Activated effector memory CD4-positive, alpha-beta T cell treated with anti-CD3 and anti-CD28 coated beads, Interleukin-2, amount 50 U/mL, for 16 hours (primary cell): Measurements from ENCODE around the gene KRT13.

ENCODE experiments used
- DNase-seq: peaks from one replicate; pipeline ENCODE4 v3.0.0-alpha.2; 2020

KRT13 gene

DNA sequence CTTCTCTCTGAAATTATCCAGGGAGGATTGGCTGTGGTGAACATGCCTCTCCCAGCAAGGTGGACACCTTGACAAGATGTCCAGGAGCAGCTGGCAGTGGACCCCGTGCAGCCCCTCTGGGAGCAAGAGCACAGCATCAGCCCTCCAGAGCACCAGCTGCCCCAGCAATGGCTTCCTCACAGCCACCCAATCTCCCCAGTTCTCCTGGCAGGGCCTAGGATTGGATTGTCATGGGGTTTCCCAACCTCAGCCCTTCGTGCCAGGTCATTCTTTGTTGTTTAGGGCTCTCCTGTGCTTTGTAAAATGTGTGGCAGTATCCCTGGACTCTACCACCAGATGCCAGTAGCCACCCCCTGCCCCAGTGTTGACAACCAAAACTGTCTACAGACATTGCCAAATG is 13.9 kb downstream of the KRT13 start:
- DNase-seq, result no peak

DNA sequence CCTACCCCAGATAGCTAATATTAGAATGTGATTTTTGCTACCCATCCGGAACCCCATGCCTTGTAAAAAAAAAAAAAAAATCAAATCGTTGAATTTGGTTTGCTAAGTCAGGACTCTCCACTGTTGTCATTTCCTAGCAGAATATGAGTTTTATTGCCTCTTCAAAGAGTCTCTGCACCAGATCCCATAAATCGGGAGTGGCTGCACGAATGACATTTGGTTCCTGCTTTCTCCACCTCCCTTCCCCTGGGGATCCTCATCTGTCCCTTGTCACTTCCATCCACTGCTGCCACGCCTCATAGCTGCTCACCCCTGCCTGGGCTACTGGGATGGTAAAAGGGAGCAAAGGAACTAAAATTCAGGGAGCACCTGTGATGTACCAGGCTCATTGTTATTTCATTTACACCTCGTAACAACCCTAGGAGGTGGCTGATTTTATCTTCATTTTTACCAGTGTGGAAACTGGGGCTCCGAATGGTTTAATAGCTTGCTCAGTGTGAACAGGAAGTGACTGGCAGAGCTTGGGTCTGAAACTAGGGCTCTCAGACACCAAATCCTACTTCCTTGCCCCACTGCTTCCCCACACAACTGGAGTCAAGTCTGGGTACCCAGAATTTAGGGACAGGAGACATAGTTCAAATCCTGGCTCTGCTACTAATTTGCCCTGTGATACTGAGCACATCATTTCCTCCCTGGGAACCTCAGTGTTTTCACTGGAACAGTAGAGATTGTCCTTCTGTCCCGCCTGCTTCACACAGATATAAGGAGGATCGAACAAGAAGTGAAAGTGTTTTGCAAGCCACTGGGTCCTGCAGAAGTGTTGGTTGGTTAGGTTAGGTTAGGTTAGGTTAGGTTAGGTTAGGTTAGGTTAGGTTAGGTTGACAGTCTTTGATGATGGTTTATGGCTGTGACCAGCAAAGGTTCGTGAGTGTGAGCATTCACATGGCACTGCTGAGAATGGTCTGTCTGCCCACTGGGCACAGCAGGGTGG is 15.1 kb downstream of the KRT13 start:
- no peak for DNase-seq

DNA sequence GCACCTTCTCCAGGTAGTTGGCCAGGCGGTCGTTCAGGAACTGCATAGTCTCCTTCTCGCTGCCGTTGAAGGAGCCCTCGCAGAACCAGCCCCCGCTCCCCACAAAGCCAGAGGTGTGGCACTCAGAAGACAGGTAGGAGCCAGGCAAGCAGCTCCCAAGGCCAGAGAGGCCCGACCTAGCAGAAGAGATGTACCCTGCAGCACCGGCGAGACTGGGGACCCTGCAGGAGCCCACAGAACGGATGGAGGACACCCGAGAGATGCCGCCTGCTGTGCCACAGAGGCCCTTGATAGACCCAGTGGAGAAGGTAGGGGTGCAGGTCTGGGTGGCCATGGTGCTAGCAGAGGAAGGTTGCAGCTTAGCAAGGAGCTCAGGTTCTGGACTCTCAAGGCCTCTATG is 15.9 kb downstream of the KRT13 start, which contains the start of gene KRT36:
Gene KRT36, minus strand, starts transcription at position 380 of the 400 bp plus-strand sequence. Its CDS starts 46 bp downstream, at position 334.
- no peak for DNase-seq

DNA sequence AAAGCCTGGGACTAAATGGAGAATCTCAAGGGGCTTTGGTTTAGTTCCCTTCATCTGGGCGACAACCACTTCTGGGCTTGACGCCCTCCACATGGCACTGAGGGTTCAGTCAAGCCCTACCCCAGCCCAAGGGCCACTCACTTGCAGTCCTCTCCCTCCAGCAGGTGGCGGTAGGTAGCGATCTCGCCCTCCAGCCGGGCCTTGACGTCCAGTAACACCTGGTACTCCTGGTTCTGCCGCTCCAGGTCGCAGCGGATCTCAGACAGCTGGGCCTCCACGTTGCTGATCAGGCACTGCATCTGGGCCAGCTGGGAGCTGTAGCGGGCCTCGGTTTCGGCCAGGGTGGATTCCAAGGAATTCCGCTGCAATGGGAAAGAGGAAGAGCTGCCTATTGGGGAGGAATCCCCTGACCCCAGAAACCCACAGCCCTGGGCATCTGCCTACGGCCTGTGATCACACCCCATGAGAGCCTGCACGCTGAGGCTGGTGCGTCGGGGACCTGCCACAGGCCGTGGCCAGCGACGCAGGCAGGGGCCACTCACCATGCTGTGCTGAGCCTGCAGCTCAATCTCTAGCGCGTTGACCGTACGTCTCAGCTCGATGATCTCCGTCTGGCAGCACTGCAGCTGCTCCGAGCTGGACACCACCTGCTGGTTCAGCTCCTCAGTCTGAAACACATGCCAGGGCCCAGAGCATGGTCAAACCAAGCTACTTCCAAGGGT is 18.4 kb downstream of the KRT13 start:
- DNase-seq, result peak; percentile 72

DNA sequence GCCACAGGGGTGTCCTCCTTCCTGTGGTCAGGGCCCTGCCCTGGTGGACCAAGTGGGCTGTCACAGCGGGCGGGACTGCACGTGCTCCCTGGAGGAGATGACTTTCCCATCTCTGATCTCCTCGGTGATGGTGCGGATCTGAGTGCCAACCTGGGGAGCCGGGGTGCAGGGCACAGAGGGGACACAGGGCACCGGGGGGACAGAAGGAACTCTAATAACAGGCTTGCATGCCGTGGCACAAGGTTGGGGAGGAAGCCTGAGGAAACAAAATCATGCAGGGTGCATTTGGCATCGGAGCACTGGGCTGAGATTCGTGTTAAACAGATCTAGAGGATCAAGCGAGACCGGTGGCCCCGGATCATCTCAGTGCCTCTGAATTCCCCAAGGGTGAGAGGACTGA is 19.1 kb downstream of the KRT13 start:
- no peak for DNase-seq

DNA sequence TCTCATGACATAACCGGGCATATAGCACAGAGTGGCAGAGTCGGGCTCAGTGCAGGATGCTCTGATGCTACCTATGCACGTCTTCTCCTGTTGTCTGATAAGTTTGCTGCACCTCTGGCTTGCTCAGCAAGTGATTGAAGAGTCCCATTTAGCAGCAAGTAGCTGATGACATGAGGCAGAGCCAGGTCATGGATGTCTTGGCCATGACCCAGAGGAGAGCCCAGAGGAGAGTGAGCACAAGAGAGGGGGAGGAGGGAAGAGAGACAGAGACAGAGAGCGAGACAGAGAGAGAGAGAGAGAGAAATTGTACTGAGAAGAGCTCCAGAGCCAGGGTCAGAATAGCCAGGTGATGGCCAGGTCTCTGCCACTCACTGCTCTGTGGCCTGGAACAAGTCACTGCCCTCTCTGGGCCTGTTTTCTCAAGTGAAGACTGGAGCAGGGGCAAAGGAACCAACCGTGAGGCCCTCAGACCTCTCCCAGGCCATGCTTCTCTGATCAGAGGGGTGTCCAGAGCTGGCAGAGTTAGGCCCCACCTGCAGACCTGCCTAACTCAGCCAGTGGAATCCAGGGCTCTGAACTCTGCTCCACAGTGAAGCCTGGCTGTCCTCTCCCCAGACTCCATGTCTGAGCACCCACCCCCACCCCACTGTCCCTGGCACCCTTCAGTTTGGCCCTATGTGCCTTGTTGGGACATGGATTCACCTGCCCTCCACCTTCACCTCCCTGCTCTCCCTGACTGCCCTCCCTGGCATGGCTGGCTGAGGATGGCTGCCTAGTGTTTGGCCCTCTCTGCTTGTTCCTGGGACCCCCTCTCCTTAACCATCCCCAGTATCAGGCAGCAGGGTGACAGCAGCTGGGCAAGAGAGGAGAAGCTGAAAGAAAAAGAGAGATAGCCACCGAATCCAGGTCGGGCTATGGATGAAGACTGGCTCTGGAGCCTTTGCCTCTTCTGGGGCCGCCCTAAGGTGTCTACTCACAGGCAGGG is 20.2 kb downstream of the KRT13 start:
- DNase-seq, result no peak

DNA sequence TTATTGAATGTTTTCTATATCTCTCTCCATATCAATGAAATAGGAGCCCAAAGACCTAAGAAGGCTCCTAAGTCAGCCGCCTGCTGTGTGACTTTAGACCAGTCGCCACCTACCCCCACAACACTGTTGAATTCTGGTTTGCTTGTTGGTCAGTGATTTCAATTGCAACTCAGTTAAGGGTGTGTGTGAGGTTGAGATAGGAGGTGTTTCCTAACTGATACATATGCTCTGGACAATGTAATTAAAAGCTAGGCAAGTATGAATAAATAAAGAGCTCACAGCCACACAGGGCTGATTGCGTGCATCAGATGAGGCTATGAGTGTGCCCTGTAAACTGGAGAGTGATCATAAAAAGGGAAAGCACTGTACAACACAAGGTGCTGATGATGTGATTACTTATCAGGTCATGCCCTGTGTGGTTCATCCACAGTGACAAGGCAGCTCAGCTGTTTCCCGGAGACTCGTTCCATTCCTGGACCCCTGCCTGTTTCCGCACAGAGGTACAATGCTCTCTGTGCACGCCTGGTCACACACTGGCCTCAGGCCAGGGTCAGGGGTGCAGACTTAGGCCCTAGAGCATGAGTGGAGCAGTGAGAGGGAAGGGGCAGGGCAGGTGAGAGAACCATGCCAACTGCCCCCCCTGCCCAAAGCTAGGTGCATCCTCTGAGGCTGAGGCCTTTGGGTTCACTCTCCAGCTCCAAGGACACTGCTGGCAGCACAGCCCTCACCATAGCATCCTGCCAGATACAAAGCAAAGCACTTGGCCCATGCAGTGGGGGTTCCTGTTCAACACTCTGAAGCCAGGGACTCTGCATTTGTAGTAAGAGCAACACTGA is 21.2 kb downstream of the KRT13 start:
- no peak for DNase-seq

DNA sequence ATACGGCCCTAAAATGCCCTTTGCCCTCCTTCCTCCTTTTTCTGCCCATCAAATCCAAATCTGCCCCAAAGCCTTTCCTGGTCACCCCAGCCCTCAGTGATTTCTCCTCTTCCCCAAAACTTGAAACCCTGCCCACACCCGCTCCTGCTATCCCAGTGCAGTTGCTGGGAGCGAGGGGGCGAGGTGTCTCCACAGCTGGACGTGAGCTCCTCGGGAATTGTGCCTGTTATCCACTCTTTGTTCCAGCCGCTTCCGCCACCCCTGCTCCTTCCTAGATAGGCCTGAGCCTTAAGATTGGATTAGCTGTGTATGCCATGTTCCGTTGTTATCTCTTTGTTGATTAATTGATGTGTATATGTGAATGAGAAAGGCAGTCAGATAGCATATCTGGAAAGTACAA is 21.9 kb downstream of the KRT13 start:
- no peak for DNase-seq

DNA sequence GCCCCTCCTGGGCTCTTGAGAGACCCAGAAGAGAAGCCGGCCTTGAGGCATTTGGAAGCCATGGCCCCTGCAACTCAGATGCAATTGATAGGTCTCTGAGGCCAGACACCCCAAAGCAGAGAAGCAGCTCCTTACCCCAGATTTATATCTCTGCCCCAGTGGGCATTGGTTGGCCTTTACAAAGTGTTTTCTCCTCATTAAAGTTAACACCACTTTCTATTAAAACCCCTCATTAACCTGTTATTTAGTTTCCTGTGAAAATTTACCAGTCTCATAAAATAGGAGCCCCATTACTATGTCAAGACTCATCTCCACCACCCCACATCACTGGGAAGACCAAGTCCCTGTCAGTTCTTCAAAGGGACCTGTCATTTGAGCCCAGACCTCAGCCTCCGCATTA is 24.4 kb downstream of the KRT13 start, which contains the start of gene KRT35:
Gene KRT35, minus strand, starts transcription at position 116 of the 400 bp plus-strand sequence. Its CDS starts 54 bp downstream, at position 62.
- no peak for DNase-seq

DNA sequence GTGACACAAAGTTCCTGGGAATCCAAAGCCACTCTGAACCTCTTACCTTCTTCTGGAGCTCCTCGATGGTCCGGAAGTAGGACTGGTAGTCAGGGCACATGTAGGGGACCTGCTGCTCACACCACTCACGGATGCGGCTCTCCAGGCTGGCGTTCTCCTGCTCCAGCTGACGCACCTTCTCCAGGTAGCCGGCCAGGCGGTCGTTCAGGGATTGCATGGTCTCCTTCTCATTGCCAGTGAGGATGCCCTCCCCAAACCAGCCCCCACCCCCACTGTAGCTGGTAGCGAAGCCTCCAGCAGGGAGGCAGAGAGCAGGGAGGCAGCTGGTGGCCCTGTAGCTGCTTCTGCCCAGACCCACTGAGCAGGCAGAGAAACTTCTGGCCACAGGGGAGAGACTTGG is 24.8 kb downstream of the KRT13 start:
- no peak for DNase-seq

DNA sequence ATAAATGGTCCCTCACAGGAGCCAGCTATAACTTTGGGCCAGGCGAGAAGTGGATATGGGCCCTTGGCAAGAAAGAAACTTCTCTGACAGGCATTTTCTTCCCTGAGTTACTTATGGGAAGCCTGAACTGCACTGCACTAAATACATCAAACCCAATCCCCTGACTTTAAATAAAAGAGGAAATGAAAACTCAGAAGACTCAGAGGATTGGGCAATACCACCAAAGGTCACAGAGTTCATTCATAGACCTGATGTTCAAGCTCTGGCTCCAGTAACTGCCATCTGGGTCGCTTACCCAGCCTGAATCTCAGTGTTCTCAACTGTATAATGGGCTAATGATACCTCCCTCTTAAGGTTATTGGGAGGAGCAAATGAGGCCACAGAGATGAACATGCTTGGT is 25.3 kb downstream of the KRT13 start:
- DNase-seq, result no peak

DNA sequence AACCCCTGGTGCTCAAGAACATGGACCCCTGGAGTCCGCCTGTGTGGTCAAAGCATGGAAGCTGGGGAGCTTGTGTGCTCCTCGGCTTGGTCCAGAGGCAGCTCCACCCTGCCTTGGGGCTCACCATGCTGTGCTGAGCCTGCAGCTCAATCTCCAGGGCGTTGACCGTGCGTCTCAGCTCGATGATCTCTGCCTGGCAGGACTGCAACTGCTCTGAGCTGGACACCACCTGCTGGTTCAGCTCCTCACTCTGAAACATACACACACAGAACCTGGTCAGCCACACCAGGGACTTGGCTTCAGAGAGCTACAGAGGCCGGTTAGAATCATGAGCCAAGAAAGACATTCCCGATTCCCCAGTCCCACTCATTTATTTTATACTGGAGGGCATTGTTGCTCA is 27.2 kb downstream of the KRT13 start:
- DNase-seq, result no peak

DNA sequence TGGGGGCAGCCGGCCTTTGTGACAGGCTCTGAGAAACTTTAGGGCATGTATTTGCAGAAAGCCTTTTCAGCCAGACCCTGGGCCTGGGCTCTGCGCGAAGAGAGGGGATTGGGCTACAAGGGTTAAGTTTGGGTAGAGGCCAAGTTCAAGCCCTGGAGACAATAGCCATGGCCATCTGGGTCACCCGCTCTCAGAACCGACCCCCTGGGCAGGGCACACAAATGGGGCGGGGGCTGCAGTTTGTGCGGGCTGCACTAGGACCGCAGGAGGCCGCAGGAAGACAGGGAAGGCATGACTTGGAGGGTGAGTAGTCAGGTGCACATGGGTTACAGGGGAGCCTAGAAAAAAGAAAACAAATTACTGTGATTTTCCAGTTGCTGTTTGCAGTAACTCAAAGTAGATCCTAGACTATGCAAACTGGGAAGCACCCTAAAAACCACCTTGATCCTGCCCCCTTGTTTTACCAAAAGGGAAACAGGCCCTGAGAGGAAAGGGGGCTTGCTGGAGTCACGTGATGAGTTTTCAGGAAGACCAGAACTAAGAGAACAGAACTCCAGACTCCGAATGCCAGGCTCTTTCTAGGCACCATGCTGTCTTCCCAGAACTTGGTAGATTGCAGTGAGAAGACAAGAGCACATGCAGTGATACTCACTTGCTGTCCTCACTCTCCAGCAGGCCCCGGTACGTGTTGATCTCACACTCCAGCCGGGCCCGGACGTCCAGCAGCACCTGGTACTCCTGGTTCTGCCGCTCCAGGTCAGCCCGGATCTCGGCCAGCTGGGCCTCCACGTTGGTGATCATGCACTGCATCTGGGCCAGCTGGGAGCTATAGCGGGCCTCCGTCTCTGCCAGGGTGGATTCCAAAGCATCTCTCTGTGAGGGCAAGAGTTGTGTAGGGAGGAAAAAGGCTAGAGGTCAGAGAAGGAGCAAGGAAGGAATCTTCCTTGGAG is 28.3 kb downstream of the KRT13 start:
- no peak for DNase-seq

DNA sequence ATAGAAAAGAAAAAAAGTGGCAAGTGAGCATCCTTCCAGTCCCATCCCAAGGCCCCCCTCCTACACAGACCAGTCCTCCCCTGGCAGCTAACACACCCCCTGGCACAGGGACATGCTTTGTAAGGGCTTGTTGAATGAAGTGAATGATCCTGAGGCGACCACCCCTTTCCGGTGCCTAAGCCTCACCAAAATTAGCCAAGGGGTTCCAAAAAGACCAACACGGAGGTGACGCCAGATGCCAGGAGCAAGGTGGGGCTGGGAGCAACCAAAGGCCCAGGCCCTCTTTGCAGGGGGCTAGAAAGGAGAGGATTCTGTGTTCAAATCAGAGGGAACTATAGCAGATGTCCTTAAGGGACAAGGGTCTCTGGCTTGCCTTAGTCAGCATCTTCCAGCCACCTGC is 30.0 kb downstream of the KRT13 start:
- DNase-seq, result no peak

DNA sequence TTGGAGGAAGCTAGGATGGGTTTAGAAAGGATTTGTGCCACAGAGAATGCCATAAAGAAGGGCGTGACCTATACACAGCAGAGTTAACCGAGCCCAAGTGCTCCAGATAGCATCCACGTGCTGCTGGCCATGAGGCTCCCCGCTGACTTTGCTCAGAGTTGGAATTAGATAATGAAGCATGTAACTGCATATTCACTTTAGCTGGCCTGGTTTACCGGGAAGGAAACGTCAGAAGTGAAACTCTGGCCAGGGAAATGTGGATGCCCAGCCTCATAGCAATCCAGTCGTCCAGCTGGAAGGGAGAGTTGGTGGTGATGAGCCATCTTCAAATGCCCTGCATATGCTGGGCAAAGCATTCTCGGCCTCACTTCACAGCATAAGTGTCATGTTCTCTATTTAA is 30.5 kb downstream of the KRT13 start:
- no peak for DNase-seq

DNA sequence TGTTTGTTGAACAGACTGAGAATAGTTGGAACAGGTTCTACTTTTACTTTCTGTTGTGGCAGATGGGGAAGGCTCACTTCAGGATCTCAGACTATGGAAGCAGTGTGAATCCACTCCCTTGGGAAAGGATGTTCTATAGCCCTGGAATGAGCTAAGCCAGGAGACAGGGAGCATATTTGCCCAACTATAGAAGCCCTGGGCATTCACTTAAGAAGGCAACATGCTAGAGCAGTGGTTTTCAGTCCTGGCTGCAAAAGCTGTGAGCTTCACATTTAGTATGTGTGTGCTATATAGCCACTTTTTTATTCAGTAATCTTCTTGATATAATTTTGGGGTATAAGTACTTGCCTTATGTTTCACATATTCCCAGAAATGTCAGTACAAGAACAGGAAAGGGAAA is 37.1 kb downstream of the KRT13 start:
- DNase-seq, result no peak

DNA sequence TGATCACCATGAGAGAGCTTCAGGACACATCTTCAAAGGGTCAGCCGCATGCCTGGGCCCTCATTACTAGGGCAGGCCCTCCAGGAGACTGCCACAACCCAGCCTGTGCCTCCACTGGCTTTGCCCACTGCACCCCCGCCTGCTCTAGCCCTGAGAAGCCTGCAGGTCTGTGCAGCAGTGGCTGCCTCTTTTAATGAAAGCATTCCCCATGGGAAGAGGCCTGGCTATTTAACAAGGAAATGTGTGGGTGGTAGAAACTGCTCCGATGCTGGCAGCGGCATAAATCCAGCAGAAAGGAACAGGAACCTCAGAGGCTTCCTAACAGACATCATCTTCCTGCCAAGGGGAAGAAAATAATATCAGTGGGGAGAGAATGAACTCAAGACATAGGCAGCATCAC is 37.9 kb downstream of the KRT13 start:
- DNase-seq, result no peak

DNA sequence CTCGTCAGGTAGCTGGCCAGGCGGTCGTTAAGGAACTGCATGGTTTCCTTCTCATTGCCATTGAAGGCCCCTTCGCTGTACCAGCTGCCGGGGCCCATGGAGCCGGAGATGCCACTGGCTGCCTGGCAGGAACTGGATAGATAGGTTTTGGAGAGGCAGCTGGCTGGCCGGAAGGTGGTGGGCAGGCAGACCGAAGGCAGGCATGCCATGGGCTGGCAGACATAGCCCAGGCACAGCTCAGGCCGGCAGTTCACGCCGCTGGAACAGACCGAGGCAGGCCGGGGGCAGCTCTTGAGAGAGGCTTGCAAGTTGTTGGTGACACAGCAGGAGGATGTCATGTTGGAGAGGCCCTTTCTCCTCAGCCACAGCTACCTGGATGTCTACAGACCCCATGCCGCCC is 38.4 kb downstream of the KRT13 start, which contains the start of gene KRT32:
Gene KRT32, minus strand, starts transcription at position 399 of the 400 bp plus-strand sequence. Its CDS starts 61 bp downstream, at position 338.
- no peak for DNase-seq

DNA sequence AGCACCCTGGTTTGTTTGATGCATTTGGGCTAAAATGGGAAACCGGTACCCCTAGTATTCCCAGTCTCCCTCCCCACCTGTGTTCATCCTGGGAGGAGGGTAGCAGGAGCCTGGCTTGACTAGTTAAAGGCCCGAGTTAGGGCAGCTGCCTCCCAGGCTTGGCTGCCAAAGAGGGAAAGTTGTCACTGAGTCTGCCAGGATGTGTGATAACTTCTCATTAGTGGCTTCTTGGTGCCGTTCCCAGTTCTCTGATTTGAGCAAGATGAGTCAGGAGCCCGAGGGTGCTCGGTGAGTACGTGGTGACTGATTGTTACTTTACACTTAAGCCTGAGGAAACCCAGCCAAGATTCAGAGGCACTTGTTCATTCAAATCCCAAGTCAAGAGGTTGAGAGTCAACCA is 40.7 kb downstream of the KRT13 start:
- DNase-seq, result no peak

DNA sequence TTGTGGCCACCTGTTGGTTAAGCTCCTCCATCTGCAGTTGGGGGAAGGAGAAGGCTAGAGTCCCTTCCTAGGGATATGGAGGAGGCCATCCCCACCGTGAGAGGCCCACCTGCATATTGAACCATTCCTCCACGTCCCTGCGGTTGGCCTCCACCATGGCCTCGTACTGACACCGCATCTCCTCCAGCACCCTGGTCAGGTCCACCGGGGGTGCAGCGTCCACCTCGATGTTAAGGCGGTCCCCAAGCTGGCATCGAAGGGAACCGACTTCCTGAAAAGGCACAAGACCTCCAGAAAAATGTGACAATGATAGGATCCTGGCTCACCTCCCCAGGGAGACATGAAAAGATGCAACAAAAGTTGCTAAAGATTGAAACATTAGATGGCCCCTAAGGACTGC is 41.2 kb downstream of the KRT13 start:
- DNase-seq, result no peak
